Measurements from ENCODE around the gene DQX1.

Gene DQX1

GRCh38 chr2:74481431-74481830 is 44.6 kb downstream of the DQX1 start:
- no peak for TF ChIP-seq FOXP2 (optimal IDR thresholded peaks at IDR 0.05; ENCODE audit: borderline replicate concordance, extremely low read depth, extremely low read length, insufficient read depth)

GRCh38 chr2:74474899-74475298 is 51.1 kb downstream of the DQX1 start:
- TF ChIP-seq FOXP2 (optimal IDR thresholded peaks at IDR 0.05; ENCODE audit: borderline replicate concordance, extremely low read depth, extremely low read length, insufficient read depth) (no peak), SIN3A (IDR thresholded peaks at IDR 0.05; ENCODE audit: borderline replicate concordance, insufficient read depth, low read length) (no peak), POLR2AphosphoS5 (IDR thresholded peaks at IDR 0.05; ENCODE audit: low read depth, low read length) (no peak), REST (IDR thresholded peaks at IDR 0.05; ENCODE audit: insufficient read depth in 1 of 2, low read depth in 2 of 2, low read length in 2 of 2) (no peak), TAF1 (IDR thresholded peaks at IDR 0.05; ENCODE audit: borderline replicate concordance, insufficient read depth, low read length) (no peak)

- TF ChIP-seq REST (IDR thresholded peaks at IDR 0.05; ENCODE audit: insufficient read depth in 1 of 2, low read depth in 2 of 2, low read length in 2 of 2) (no peak), SIN3A (IDR thresholded peaks at IDR 0.05; ENCODE audit: borderline replicate concordance, insufficient read depth, low read length) (no peak), POLR2AphosphoS5 (IDR thresholded peaks at IDR 0.05; ENCODE audit: low read depth, low read length) (no peak)
Observed at GRCh38 chr2:74474481-74474880, 51.5 kb downstream of the DQX1 start.

GRCh38 chr2:74472945-74473258 is 53.1 kb downstream of the DQX1 start:
- TF ChIP-seq SIN3A (IDR thresholded peaks at IDR 0.05; ENCODE audit: borderline replicate concordance, insufficient read depth, low read length) (no peak), TAF1 (IDR thresholded peaks at IDR 0.05; ENCODE audit: borderline replicate concordance, insufficient read depth, low read length) (no peak), FOXP2 (optimal IDR thresholded peaks at IDR 0.05; ENCODE audit: borderline replicate concordance, extremely low read depth, extremely low read length, insufficient read depth) (no peak), REST (IDR thresholded peaks at IDR 0.05; ENCODE audit: insufficient read depth in 1 of 2, low read depth in 2 of 2, low read length in 2 of 2) (no peak), POLR2AphosphoS5 (IDR thresholded peaks at IDR 0.05; ENCODE audit: low read depth, low read length) (no peak)

GRCh38 chr2:74472086-74472944 is 53.7 kb downstream of the DQX1 start, which contains the start of gene MRPL53:
Gene MRPL53 (minus strand): TSS chr2:74472680. CDS start chr2:74472660, 20 bp downstream.
- TF ChIP-seq FOXP2 (optimal IDR thresholded peaks at IDR 0.05; ENCODE audit: borderline replicate concordance, extremely low read depth, extremely low read length, insufficient read depth) (peak; percentile 91), POLR2AphosphoS5 (IDR thresholded peaks at IDR 0.05; ENCODE audit: low read depth, low read length) (peak; percentile 96), SIN3A (IDR thresholded peaks at IDR 0.05; ENCODE audit: borderline replicate concordance, insufficient read depth, low read length) (peak; percentile 66; the same call in 1 of the 2 replicates), REST (IDR thresholded peaks at IDR 0.05; ENCODE audit: insufficient read depth in 1 of 2, low read depth in 2 of 2, low read length in 2 of 2) (0 out of 4 replicates have a peak, but pooled peaks have one; percentile 4 to 17), TAF1 (IDR thresholded peaks at IDR 0.05; ENCODE audit: borderline replicate concordance, insufficient read depth, low read length) (0 out of 2 replicates have a peak, but pooled peaks have one; percentile 72)

All from PFSK-1 (cell line).